CD4-positive, alpha-beta T cell treated with Interleukin-1 beta for 1 hour (primary cell): ENCODE data around the gene GCSAM.

Experiments
- DNase-seq, 2 donors: peaks; one replicate each; pipeline ENCODE4 v3.0.0-alpha.2; 2020 to 2022

GCSAM gene

GRCh38 chr3:112132975-112133448 is at the start of gene GCSAM:
Gene GCSAM, minus strand, starts transcription at chr3:112133248. Its CDS starts 128 bp downstream, at chr3:112133120.
- peak; percentile 81 to 87 for DNase-seq

- DNase-seq, result no peak
Observed at GRCh38 chr3:112175646-112176045, 42.6 kb upstream of the GCSAM start.

GRCh38 chr3:112175037-112175436 is 42.0 kb upstream of the GCSAM start:
- DNase-seq, result no peak

GRCh38 chr3:112171144-112171543 is 38.1 kb upstream of the GCSAM start:
- no peak for DNase-seq

GRCh38 chr3:112170046-112170445 is 37.0 kb upstream of the GCSAM start:
- DNase-seq, result no peak

GRCh38 chr3:112167758-112168157 is 34.7 kb upstream of the GCSAM start:
- no peak for DNase-seq

- no peak for DNase-seq
Observed at GRCh38 chr3:112149136-112149535, 16.1 kb upstream of the GCSAM start.

- DNase-seq, result no peak
Observed at GRCh38 chr3:112143689-112144088, 10.6 kb upstream of the GCSAM start.

- DNase-seq, result no peak
Observed at GRCh38 chr3:112143251-112143650, 10.2 kb upstream of the GCSAM start.

GRCh38 chr3:112141293-112141692 is 8.2 kb upstream of the GCSAM start:
- DNase-seq, result no peak

GRCh38 chr3:112140584-112140983 is 7.5 kb upstream of the GCSAM start:
- no peak for DNase-seq

- no peak for DNase-seq
Observed at GRCh38 chr3:112138219-112138969, 5.3 kb upstream of the GCSAM start.

- no peak for DNase-seq
Observed at GRCh38 chr3:112137781-112138180, 4.7 kb upstream of the GCSAM start.

GRCh38 chr3:112136959-112137693 is 4.1 kb upstream of the GCSAM start:
- peak; percentile 38 to 61 for DNase-seq

GRCh38 chr3:112136046-112136445 is 3.0 kb upstream of the GCSAM start:
- no peak for DNase-seq

GRCh38 chr3:112134335-112135124 is 1.5 kb upstream of the GCSAM start:
- DNase-seq, result peak; percentile 22 to 67

- DNase-seq, result no peak
Observed at GRCh38 chr3:112133626-112134334, 732 bp upstream of the GCSAM start.

- DNase-seq, result no peak
Observed at GRCh38 chr3:112132554-112132953, 494 bp downstream of the GCSAM start.

- no peak for DNase-seq
Observed at GRCh38 chr3:112132088-112132487, 960 bp downstream of the GCSAM start.

- no peak for DNase-seq
Observed at GRCh38 chr3:112131111-112131510, 1.9 kb downstream of the GCSAM start.

GRCh38 chr3:112130638-112130993 is 2.4 kb downstream of the GCSAM start:
- no peak for DNase-seq

- no peak for DNase-seq
Observed at GRCh38 chr3:112129925-112130637, 3.0 kb downstream of the GCSAM start.
